Activated naive CD8-positive, alpha-beta T cell (primary cell): Measurements from ENCODE around the gene CEP57L1.
"Not testable (repeated sequence)": the region's sequence is repeated elsewhere in the genome, so short reads cannot be mapped to it uniquely, and the experiment has no call there.

Experiments
- H3K27ac Mint-ChIP-seq: one replicate; pipeline ENCODE4 v1.8.0; 2021; ENCODE audit warnings: mixed read lengths
- H3K27me3 Mint-ChIP-seq: one replicate; pipeline ENCODE4 v1.8.0; 2021; ENCODE audit warnings: mixed read lengths
- H3K36me3 Mint-ChIP-seq: one replicate; pipeline ENCODE4 v1.8.0; 2021; ENCODE audit warnings: mixed read lengths
- H3K4me1 Mint-ChIP-seq: one replicate; pipeline ENCODE4 v1.8.0; 2021; ENCODE audit warnings: low read depth, mixed read lengths
- H3K4me3 Mint-ChIP-seq: one replicate; pipeline ENCODE4 v1.8.0; 2021; ENCODE audit warnings: mild to moderate bottlenecking, mixed read lengths
- H3K9me3 Mint-ChIP-seq: one replicate; pipeline ENCODE4 v1.8.0; 2021; ENCODE audit warnings: low read depth, mixed read lengths

CEP57L1 gene

DNA sequence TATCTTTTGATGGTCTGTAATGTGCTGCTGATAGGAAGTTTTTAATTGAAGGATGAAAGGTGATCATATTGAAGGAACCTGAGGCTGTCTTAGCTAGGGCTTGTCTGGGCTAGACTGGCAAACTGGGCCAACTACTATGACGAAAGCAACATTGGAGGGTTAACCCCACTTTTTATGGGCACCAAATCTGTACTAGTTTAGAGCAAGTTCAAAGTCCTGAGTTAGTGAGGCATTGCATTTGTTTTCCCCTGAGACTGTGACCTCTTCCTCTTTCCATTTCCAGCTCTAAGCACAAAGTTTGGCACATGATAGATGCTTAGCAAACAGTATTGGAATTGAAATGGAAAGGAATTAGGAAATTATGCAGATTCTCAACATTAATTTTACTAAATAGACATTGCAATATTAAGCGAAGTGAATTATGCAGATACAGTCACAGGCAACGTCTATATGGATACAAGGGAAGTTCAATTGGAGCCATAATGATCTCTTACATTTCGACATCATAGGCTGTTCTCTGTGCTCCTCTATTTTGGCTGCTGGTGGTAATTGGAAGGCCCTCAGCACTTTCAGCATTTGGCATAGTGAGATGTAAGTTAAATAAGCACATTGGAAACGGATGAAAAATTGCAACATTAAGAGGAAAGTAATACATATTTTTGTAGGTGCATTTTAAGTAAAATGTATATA lies 22.2 kb downstream of the CEP57L1 start:
- no peaks in the 10 kb centered on the region for H3K9me3 Mint-ChIP-seq
- H3K27me3 Mint-ChIP-seq = no peaks in the 10 kb centered on the region
- peaks cover 17% of the 10 kb centered on the region for H3K4me1 Mint-ChIP-seq
- H3K27ac Mint-ChIP-seq = no peak overlapping the region
- H3K4me3 Mint-ChIP-seq = no peak overlapping the region
- H3K36me3 Mint-ChIP-seq = peaks cover 2% of the 10 kb centered on the region

DNA sequence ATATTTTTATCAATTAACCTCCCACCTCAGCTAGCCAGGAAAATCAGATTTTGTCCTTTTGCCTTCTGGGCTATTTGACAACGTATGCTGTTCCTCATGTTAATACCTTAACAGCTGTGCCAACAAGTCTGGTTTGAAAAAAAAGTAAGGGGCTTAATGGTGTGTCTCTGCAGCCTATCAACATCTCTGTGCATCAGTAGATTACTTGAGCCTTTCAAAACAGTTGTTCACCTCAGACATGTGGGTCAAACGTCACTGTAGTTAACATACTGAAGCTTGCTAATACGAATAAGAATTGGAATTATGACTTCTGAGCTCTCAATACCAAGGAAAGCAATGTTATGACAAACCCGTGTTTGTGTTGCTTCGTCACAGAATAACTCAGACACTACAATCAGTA lies 23.0 kb downstream of the CEP57L1 start:
- Mint-ChIP-seq H3K27me3 (no peaks in the 10 kb centered on the region), H3K27ac (no peak overlapping the region), H3K9me3 (no peaks in the 10 kb centered on the region), H3K4me1 (peaks cover 16% of the 10 kb centered on the region), H3K4me3 (no peak overlapping the region), H3K36me3 (peaks cover 2% of the 10 kb centered on the region)

DNA sequence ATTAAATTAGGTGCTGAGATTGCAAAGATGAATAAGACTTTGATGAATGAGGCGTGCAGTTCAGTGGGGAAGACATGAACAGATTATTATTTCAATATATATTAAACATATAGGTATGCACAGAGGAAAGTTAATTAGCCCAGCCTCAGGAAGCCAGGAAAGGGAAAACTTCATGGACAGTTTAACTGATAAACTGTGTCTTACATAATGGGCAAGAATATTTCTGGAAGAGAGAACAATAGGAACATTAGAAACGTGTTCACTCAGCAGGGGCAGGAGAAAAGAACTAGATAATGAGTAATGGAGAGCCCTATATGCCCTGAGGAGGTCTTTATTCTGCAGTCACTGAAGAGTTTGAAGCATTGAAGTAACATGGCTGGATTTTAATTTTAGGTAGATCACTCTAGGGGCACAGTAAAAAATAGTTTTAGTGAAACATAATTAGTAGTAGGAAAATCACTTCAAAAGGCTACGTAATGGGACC lies 23.6 kb downstream of the CEP57L1 start:
- Mint-ChIP-seq H3K9me3 (no peaks in the 10 kb centered on the region), H3K4me1 (peaks cover 16% of the 10 kb centered on the region), H3K36me3 (peaks cover 5% of the 10 kb centered on the region), H3K27ac (no peak overlapping the region), H3K27me3 (no peaks in the 10 kb centered on the region), H3K4me3 (no peak overlapping the region)

DNA sequence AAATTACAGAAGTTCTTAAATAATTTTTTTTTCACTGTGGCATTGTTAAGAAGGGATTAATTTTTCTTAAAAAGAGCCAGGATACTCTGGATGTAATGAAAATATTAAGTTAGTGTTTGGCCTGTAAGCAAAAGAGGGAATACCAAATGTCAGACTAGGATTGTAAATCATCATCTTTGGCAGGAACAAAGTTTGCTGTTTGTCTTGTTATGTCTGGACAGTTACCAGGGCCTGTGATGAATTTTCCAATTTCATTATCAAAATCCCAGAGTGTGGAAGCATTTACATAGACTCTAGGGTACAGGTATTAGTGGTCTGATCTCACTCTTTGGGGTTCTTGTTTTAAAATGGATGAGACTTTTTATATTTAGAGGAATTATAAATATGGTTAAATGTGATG lies 26.1 kb downstream of the CEP57L1 start:
- Mint-ChIP-seq H3K4me1 (peaks cover 16% of the 10 kb centered on the region), H3K4me3 (no peak overlapping the region), H3K27ac (no peak overlapping the region), H3K27me3 (no peaks in the 10 kb centered on the region), H3K36me3 (peaks cover 3% of the 10 kb centered on the region), H3K9me3 (no peaks in the 10 kb centered on the region)

DNA sequence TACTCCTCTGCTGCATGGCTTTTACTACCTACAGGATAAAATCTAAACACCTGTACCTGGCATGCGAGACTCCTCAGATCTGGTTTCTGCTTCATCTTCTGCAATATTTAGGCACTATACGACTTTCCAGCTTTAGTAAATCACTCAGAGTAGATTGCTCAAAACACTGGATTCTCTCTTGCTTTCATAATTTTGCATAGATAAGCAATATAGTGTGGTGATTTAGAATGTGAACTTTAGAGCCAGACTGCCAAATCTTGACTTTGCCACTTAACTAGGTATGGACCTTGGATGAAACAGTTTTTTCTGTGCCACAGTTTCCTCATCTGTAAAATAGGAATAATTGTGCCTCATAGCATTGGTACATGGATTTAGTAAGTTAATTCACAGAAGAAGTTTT lies 28.9 kb downstream of the CEP57L1 start:
- H3K27ac Mint-ChIP-seq = no peak overlapping the region
- peaks cover 6% of the 10 kb centered on the region for H3K36me3 Mint-ChIP-seq
- H3K4me1 Mint-ChIP-seq = peaks cover 14% of the 10 kb centered on the region
- H3K27me3 Mint-ChIP-seq = no peaks in the 10 kb centered on the region
- H3K4me3 Mint-ChIP-seq = no peak overlapping the region
- H3K9me3 Mint-ChIP-seq = no peaks in the 10 kb centered on the region

DNA sequence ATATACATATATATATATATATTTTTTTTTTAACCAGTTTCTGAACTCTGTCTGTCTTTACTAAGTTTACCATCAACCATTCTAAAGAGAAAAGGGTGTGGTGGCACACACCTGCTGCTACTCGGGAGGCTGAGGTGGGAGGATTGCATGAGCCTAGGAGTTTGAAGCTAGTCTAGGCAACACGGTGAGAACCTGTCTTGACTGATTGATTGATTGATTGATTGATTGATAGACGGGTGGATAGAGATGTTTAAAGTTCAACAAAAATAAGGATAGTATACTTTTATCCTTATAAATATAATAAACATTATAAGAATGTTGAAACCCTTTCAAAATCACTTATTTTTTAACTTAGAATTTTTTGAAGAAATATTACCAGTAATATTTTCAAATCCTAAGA lies 30.2 kb downstream of the CEP57L1 start:
- Mint-ChIP-seq H3K4me1 (peaks cover 8% of the 10 kb centered on the region), H3K36me3 (peaks cover 12% of the 10 kb centered on the region), H3K27me3 (no peaks in the 10 kb centered on the region), H3K27ac (no peak overlapping the region), H3K9me3 (no peaks in the 10 kb centered on the region), H3K4me3 (no peak overlapping the region)

DNA sequence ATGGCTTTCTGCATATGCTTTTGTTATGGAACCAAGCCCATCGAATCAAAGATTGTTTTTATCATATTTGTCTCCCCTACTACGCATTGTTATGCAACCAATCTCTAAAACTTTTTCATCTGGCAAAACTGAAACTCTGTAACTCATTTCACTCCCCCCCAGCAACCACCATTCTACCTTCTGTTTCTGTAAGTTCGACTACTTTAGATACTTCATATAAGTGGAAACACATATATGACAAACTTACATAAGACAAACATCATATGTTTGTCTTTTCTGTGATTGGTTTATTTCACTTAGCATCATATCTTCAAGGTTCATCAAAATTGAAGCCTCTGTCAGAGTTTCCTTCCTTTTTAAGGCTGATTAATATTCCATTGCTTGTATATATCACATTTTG lies 34.8 kb downstream of the CEP57L1 start:
- H3K36me3 Mint-ChIP-seq = peaks cover 14% of the 10 kb centered on the region

DNA sequence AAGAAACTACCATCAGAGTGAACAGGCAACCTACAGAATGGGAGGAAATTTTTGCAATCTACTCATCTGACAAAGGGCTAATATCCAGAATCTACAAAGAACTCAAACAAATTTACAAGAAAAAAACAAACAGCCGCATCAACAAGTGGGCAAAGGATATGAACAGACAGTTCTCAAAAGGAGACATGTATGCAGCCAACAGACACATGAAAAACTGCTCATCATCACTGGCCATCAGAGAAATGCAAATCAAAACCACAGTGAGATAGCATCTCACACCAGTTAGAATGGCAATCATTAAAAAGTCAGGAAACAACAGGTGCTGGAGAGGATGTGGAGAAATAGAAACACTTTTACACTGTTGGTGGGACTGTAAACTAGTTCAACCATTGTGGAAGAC lies 40.3 kb downstream of the CEP57L1 start:
- H3K4me3 Mint-ChIP-seq, H3K27ac Mint-ChIP-seq, H3K9me3 Mint-ChIP-seq, H3K27me3 Mint-ChIP-seq, H3K4me1 Mint-ChIP-seq, H3K36me3 Mint-ChIP-seq: not testable (repeated sequence)

More for the DNA sequence above, 34.8 kb downstream of the CEP57L1 start:
- H3K9me3 Mint-ChIP-seq = no peaks in the 10 kb centered on the region
- H3K4me3 Mint-ChIP-seq = no peak overlapping the region
- H3K27me3 Mint-ChIP-seq = no peaks in the 10 kb centered on the region
- no peaks in the 10 kb centered on the region for H3K4me1 Mint-ChIP-seq
- no peak overlapping the region for H3K27ac Mint-ChIP-seq

DNA sequence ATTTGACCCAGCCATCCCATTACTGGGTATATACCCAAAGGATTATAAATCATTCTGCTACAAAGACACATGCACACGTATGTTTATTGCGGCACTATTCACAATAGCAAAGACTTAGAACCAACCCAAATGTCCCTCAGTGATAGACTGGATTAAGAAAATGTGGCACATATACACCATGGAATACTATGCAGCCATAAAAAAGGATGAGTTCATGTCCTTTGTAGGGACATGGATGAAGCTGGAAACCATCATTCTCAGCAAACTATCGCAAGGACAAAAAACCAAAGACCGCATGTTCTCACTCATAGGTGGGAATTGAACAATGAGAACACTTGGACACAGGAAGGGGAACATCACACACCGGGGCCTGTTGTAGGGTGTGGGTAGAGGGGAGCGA lies 40.7 kb downstream of the CEP57L1 start:
- H3K4me3 Mint-ChIP-seq, H3K27me3 Mint-ChIP-seq, H3K9me3 Mint-ChIP-seq, H3K27ac Mint-ChIP-seq, H3K4me1 Mint-ChIP-seq, H3K36me3 Mint-ChIP-seq: not testable (repeated sequence)

DNA sequence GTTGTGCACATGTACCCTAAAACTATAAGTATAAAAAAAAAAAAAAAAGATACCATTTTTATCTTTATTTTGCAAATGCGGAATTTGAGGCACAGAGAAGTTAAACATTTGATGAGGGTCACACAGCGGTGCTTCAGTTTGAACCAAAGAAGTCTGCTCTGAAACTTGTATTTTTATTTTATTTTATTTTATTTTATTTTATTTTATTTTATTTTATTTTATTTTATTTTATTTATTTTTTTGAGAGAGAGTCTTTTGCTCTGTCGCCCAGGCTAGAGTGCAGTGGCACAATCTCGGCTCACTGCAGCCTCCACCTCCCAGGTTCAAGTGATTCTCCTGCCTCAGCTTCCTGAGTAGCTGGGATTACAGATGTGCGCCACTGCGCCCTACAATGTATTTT lies 41.2 kb downstream of the CEP57L1 start:
- not testable (repeated sequence) for H3K9me3 Mint-ChIP-seq, H3K4me3 Mint-ChIP-seq, H3K27ac Mint-ChIP-seq, H3K27me3 Mint-ChIP-seq, H3K36me3 Mint-ChIP-seq, H3K4me1 Mint-ChIP-seq

DNA sequence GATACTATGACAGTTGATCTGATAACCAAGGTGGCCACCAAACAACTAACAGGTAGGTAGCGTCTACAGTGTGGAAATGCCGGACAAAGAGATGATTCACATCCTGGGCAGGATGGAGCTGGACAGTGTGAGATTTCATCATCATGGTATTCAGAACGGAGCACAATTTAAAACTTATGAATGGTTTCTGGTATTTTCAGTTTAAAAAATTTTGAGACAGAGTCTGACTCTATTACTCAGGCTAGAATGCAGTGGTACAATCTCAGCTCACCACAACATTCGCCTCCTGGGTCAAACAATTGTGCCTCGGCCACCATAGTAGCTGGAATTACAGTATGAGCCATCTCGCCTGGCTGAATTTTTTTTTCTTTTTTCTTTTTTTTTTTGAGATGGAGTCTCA lies 43.8 kb downstream of the CEP57L1 start:
- Mint-ChIP-seq H3K27me3 (no peaks in the 10 kb centered on the region), H3K9me3 (no peaks in the 10 kb centered on the region), H3K4me1 (no peaks in the 10 kb centered on the region), H3K4me3 (no peak overlapping the region), H3K36me3 (peaks cover 10% of the 10 kb centered on the region), H3K27ac (no peak overlapping the region)

DNA sequence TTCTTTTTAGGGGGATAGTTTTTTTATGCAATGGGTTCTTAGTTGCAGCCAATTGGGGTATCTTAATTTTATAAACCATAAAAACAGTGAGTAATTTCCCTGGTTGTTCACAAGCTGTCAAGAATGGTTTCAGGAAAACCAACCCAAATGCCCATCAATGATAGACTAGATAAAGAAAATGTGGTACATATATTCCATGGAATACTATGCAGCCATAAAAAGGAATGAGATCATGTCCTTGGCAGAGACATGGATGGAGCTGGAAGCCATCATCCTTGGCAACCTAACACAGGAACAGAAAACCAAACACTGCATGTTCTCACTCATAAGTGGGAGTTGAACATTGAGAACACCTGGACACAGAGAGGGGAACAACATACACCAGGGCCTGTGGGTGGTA lies 46.8 kb downstream of the CEP57L1 start:
- H3K27me3 Mint-ChIP-seq, H3K27ac Mint-ChIP-seq, H3K4me1 Mint-ChIP-seq, H3K9me3 Mint-ChIP-seq, H3K4me3 Mint-ChIP-seq: not testable (repeated sequence)
- H3K36me3 Mint-ChIP-seq = peaks cover 10% of the 10 kb centered on the region

DNA sequence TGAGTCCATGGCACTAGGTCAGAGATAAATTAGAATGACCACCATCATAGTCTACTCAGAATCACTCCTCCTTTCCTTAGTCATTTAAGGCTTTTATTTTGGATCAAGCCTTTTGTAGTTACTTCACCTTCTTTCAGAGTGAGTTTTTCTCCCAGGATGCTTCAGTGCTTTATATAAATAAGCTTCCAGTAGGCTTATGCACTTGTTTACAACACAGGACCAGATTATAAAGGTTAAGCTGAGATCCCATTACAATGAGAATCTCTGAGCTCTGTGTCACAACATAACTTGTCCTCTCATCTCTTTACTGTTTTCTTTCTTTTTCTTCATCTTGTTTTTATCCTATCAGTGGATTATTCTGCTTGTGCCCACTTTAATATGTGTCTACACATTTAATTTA lies 47.9 kb downstream of the CEP57L1 start:
- Mint-ChIP-seq H3K4me3 (no peak overlapping the region), H3K36me3 (peaks cover 14% of the 10 kb centered on the region), H3K27ac (no peak overlapping the region), H3K9me3 (no peaks in the 10 kb centered on the region), H3K4me1 (no peaks in the 10 kb centered on the region), H3K27me3 (no peaks in the 10 kb centered on the region)

DNA sequence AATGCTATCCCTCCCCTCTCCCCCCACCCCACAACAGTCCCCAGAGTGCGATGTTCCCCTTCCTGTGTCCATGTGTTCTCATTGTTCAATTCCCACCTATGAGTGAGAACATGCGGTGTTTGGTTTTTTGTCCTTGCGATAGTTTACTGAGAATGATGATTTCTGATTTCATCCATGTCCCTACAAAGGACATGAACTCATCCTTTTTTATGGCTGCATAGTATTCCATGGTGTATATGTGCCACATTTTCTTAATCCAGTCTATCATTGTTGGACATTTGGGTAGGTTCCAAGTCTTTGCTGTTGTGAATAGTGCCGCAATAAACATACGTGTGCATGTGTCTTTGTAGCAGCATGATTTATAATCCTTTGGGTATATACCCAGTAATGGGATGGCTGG lies 52.9 kb downstream of the CEP57L1 start:
- not testable (repeated sequence) for H3K4me3 Mint-ChIP-seq, H3K27ac Mint-ChIP-seq, H3K4me1 Mint-ChIP-seq, H3K27me3 Mint-ChIP-seq, H3K9me3 Mint-ChIP-seq
- H3K36me3 Mint-ChIP-seq = peaks cover 10% of the 10 kb centered on the region

DNA sequence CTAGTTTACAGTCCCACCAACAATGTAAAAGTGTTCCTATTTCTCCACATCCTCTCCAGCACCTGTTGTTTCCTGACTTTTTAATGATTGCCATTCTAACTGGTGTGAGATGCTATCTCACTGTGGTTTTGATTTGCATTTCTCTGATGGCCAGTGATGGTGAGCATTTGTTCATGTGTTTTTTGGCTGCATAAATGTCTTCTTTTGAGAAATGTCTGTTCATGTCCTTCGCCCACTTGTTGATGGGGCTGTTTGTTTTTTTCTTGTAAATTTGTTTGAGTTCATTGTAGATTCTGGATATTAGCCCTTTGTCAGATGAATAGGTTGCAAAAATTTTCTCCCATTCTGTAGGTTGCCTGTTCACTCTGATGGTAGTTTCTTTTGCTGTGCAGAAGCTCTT lies 53.4 kb downstream of the CEP57L1 start:
- not testable (repeated sequence) for H3K27ac Mint-ChIP-seq, H3K4me3 Mint-ChIP-seq, H3K9me3 Mint-ChIP-seq, H3K27me3 Mint-ChIP-seq, H3K4me1 Mint-ChIP-seq
- H3K36me3 Mint-ChIP-seq = peaks cover 12% of the 10 kb centered on the region

DNA sequence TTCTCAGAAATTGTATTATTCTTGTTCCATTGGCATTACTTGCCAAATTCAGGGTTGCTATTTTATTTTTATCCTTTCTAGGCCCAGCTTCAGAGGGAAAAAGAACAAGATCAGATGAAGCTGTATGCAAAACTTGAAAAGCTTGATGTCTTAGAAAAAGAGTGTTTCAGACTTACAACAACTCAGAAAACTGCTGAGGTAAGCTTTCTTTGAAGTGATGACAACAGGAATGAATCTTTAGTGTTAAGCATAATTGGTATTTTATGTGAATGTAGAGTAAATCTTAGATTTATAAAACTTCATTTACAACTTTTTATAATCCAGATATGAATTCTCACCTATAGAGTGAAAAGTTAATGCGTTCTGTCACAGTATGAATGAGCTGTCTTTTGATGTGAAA lies 58.4 kb downstream of the CEP57L1 start:
- Mint-ChIP-seq H3K4me1 (no peaks in the 10 kb centered on the region), H3K4me3 (no peak overlapping the region), H3K9me3 (no peaks in the 10 kb centered on the region), H3K36me3 (peaks cover 21% of the 10 kb centered on the region), H3K27me3 (no peaks in the 10 kb centered on the region), H3K27ac (no peak overlapping the region)
